GM21381 (cell line): Measurements from ENCODE around the gene NCF4.

Experiments used
- ATAC-seq: cut with Tn5 transposase; IDR thresholded peaks from one replicate; pipeline ENCODE4 v1.9.1; 2021; ENCODE audit warnings: mild to moderate bottlenecking, moderate library complexity; ENCODE audit not compliant: unreplicated experiment

NCF4 gene

GRCh38 chr22:36918586-36919284, 57.9 kb downstream of the NCF4 start:
- ATAC-seq, result no peak

- no peak for ATAC-seq
Measured at GRCh38 chr22:36921309-36922104, 60.7 kb downstream of the NCF4 start.

- ATAC-seq, result no peak
Measured at GRCh38 chr22:36922105-36922608, 61.4 kb downstream of the NCF4 start.

- ATAC-seq, result no peak
Measured at GRCh38 chr22:36922711-36923110, 61.9 kb downstream of the NCF4 start.

- ATAC-seq, result no peak
Measured at GRCh38 chr22:36923131-36923788, 62.5 kb downstream of the NCF4 start.

- ATAC-seq, result no peak
Measured at GRCh38 chr22:36924151-36924698, 63.4 kb downstream of the NCF4 start.

- ATAC-seq, result no peak
Measured at GRCh38 chr22:36925388-36926290, 64.8 kb downstream of the NCF4 start.

- no peak for ATAC-seq
Measured at GRCh38 chr22:36926309-36926708, 65.5 kb downstream of the NCF4 start.

GRCh38 chr22:36926721-36927435, 66.1 kb downstream of the NCF4 start:
- ATAC-seq, result no peak
